Stimulated activated CD4-positive, alpha-beta T cell treated with anti-CD3 and anti-CD28 coated beads, Interleukin-2, amount 100 ng/mL, for 48 hours (primary cell): ENCODE data around the gene LILRA6.
"Not testable (repeated sequence)": the region's sequence is repeated elsewhere in the genome, so short reads cannot be mapped to it uniquely, and the experiment has no call there.

Experiments
- DNase-seq, 2 donors: peaks; one replicate each; pipeline ENCODE4 v3.0.0-alpha.2; 2020

LILRA6 gene

GRCh38 chr19:54242646-54243045 lies at the start of gene LILRA6:
LILRA6 (minus strand) TSS chr19:54242790.
- DNase-seq, result not testable (repeated sequence)

- DNase-seq, result not testable (repeated sequence)
Measured at GRCh38 chr19:54289160-54289559, 46.6 kb upstream of the LILRA6 start.

DNA sequence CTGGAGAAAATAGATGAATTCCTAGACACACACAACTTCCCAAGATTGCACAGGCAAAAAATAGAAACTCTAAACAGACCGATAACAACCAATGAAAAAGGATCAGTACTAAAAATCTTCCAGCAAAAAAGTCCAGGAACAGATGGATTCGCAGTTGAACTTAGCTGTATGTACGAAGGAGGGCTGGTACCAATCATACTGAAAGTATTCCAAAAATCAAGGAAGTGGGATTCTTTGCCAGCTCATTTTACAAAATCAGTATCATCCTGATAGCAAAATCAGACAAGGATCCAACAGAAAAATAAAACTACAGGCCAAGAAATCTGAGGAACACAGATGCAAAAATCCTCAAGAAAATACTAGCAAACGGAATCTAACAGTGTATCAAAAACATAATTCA lies 44.9 kb upstream of the LILRA6 start:
- no peak for DNase-seq

- not testable (repeated sequence) for DNase-seq
Measured at GRCh38 chr19:54286283-54286682, 43.7 kb upstream of the LILRA6 start.

- not testable (repeated sequence) for DNase-seq
Measured at GRCh38 chr19:54285427-54286056, 43.0 kb upstream of the LILRA6 start.

- DNase-seq, result no peak
Measured at GRCh38 chr19:54282686-54283470, 40.3 kb upstream of the LILRA6 start.

- DNase-seq, result not testable (repeated sequence)
Measured at GRCh38 chr19:54281729-54282075, 39.1 kb upstream of the LILRA6 start.

DNA sequence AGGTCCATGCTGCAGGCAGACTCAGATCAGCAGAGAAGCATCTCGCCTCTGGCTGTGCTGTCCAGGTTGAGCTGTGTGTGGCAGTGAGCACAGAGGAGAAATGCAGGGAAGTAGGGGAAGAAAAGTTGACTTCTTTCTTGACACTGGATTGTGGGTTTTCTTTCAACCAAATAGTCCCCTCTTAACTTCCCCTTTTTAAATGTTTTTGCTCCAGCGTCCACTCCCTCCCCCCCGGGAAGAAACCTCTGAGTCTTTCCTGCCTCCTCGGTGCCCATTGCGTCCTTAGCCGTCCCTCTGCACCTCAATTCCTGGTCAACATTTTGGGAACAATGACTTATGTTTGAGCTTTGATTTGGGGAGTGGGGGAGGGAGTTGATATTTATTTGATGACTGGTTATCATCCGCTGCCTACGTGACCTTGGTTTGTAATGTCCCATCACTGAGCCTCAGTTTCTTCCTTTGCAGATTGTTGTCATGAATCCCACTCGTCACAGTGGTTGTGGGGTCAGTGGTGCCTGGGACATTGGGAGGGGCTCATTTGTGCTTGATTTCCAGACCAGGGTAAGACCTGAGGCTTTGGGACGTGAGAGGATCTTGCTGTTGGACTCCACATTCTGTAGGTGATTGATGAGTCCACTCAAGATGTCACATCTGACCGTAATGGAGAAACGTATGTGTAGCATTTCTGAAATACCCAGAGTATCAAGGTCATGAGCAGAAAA lies 38.6 kb upstream of the LILRA6 start, which contains the start of gene LILRB2:
Gene LILRB2 (minus strand): TSS at position 104 of the 722 bp plus-strand sequence. CDS start 614 bp downstream, outside the sequence.
- no peak for DNase-seq

GRCh38 chr19:54280441-54280840 lies 37.9 kb upstream of the LILRA6 start:
- not testable (repeated sequence) for DNase-seq

- not testable (repeated sequence) for DNase-seq
Measured at GRCh38 chr19:54280025-54280424, 37.4 kb upstream of the LILRA6 start.

- DNase-seq, result no peak
Measured at GRCh38 chr19:54279406-54279962, 36.9 kb upstream of the LILRA6 start.

- not testable (repeated sequence) for DNase-seq
Measured at GRCh38 chr19:54278571-54279195, 36.1 kb upstream of the LILRA6 start.

DNA sequence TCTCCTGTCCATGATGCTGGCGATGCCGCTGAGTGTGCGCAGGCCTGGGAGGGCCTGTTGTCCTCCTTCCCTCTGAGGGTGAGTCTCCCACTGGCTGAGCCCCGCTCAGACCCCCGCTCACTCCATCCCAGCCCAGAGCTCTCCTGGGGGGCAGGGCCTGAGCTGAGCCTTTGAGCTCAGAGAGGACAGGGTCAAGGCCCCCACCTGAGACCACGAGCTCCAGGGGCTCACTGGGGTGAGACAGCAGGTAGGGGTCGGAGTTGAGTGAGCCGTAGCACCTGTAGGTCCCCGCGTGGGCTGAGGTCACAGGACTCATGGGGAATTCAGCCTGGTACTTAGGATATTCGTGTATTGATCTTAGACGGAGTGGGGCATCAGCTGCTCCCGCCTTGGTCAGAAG lies 35.5 kb upstream of the LILRA6 start:
- DNase-seq, result not testable (repeated sequence)

DNA sequence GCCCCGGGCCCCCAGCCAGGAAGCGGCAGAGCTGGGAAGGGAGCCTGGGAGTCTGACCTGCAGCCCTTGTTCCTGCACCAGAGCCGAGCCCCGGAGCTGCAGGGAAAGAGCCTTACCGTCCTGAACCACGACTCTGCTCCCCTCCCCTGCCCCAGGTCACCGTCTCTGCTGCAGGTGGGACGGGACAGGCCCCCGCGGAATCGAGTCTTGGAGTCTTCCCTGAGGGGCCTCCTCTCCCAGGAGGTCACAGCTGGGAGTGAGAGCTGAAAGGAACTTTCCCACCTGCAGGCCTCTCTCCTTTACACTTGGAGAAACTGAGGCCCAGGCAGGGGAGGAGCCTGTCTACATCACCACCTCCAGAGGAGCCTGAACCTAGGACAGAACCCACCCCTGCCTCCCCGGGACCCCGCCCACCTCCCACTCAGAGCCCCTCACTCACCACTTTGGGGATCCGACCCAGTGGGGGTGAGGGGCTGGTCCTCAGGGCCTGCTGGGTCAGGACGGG lies 34.6 kb upstream of the LILRA6 start:
- not testable (repeated sequence) for DNase-seq

- no peak for DNase-seq
Measured at GRCh38 chr19:54275951-54276350, 33.4 kb upstream of the LILRA6 start.

DNA sequence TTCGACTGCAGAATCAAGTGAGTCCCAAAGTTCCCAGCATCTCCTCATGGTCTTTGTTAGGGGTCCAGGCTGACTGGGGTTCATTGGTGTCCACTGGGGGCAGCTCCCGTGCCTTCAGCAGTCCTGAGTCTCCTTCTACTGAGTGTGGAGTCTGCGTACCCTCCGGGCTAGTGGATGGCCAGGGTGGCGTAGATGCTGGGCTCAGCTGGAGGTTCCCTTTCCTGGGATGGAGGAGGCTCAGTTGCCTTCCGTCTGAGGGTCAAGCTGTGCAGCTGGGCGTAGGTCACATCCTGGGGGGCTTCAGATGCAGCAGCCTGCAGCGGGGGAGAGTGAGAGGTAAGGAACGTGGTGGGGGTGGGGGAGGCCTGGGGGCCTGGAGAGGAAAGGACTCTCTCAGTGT lies 31.9 kb upstream of the LILRA6 start:
- DNase-seq, result not testable (repeated sequence)

DNA sequence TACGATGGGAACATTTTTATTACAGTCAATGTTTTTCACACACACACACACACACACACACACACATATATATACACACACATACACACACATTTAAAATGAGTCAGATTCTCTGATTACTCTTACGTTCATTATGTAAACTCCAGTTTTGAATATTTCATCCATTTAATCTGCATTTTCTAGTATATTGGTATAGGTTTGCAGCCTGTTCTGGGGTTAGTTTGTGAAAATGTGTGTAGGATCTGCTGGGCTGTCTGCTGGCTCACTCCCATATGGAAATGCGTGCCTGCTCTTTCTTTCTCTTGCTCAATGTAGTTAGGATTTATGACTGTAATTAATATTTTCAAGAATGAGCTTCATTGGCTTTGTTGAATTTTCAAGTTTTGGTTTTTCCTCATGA lies 31.2 kb upstream of the LILRA6 start:
- DNase-seq, result no peak

GRCh38 chr19:54272181-54272580 lies 29.6 kb upstream of the LILRA6 start:
- DNase-seq, result not testable (repeated sequence)

GRCh38 chr19:54271587-54271986 lies 29.0 kb upstream of the LILRA6 start:
- DNase-seq, result not testable (repeated sequence)

- DNase-seq, result no peak
Measured at GRCh38 chr19:54271106-54271505, 28.5 kb upstream of the LILRA6 start.

- no peak for DNase-seq
Measured at GRCh38 chr19:54268936-54269335, 26.3 kb upstream of the LILRA6 start.

DNA sequence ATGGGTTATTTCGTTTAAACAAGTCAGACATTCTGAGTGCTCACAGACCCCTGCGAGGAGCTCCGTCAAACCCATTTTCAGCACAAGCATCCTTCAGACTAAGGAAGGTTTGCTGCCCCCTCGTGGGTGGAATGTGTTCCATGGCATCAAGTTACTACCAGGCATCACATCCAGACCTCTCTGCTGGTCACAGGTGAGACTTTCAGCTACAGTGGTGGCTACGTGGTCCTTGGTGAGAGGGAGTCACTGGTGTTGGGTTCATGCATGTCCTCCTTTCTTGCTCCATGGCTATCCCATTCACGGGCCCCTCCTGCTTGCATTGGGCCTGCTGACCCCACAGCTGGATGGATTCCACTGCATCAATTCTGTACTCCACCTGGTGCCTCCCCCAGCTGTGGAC lies 23.5 kb upstream of the LILRA6 start:
- peak; percentile 69 to 78 for DNase-seq

DNA sequence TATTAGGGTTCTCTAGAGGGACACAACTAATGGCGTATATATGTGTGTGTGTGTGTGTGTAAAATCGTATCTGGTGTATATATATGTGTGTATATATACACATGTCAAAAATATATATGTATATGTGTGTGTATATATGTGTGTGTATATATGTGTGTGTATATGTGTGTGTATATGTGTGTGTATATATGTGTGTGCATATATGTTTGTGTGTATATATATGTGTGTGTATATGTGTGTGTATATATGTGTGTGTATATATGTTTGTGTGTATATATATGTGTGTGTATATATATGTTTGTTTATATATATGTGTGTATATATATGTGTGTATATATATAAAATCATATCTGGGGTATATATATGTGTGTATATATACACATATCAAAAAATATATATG lies 19.9 kb upstream of the LILRA6 start:
- no peak for DNase-seq
